Stimulated activated CD4-positive, alpha-beta T cell treated with anti-CD3 and anti-CD28 coated beads, Interleukin-15, amount 100 ng/mL, for 48 hours (primary cell): ENCODE results near the gene ZSCAN5C.
"Not testable (repeated sequence)": the region's sequence is repeated elsewhere in the genome, so short reads cannot be mapped to it uniquely, and the experiment has no call there.

Experiments used
- DNase-seq, 2 donors: peaks; one replicate each; pipeline ENCODE4 v3.0.0-alpha.2; 2020; ENCODE audit warnings: low read depth in 2 of 2

Gene ZSCAN5C

GRCh38 chr19:56191711-56192110, 10.4 kb upstream of the ZSCAN5C start:
- no peak for DNase-seq

GRCh38 chr19:56193981-56194640, 8.0 kb upstream of the ZSCAN5C start:
- DNase-seq, result no peak

GRCh38 chr19:56197646-56198045, 4.4 kb upstream of the ZSCAN5C start, which contains the start of gene ZSCAN5B:
Gene ZSCAN5B (minus strand): TSS chr19:56197783. CDS start chr19:56193052, 4,731 bp downstream.
- not testable (repeated sequence) for DNase-seq

DNA sequence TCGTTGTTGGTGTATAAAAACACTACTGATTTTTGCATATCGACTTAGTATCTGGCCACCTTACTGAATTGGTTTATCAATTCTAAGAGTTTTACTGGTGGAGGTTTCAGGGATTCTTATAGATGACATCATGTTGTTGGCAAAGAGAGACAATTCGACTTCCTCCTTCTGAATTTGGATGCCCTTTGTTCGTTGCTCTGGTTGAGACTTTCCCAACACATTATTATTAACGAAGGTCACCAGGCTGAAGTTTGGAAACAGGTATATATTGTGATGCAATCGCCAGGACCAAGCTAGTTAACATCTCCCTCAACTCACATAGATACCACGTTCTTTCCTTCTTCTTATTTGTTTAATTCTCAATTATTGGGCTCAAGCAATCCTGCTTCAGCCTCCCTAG, 2.4 kb upstream of the ZSCAN5C start:
- DNase-seq, result no peak

DNA sequence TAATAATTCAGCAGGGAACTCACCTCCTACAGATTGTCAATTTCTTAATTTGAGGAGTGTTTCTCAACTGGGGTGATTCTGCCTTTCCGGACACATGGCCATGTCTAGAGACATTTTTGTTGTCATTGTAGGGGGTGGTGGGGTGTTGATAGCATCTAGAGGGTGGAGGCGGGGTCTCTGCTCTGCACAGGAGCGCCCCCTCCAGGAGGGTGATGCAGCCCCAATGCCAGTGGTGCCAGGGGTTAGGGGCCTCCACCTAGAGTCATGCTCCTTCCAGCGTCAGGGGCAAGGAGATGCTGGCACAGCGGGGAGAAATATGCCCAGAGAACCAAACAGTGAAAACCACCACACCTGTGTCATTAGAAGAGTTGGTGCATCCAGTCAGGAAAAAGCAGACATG, 5.5 kb downstream of the ZSCAN5C start:
- DNase-seq, result not testable (repeated sequence)

GRCh38 chr19:56209091-56209490, 7.0 kb downstream of the ZSCAN5C start:
- DNase-seq, result no peak

GRCh38 chr19:56210036-56210435, 8.0 kb downstream of the ZSCAN5C start:
- not testable (repeated sequence) for DNase-seq

DNA sequence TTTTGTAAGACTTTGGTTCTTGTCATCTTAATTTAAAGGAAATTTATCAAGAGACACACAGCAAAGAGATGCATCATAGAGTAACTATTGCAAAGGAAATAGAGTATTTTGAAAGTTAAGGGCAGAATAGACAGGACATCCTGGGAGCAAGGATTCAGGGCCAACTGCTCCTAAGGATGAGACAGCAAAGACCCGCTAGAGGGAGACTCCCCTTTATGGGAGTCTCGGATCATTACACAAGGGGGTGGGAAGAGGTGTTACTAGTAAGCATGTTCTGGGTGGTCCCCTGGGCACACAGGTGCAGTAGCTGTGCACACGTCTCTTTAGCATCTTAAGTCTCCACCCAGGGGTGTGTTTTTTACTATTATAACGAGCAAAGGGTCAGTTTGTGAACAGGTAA, 9.6 kb downstream of the ZSCAN5C start:
- no peak for DNase-seq

- no peak for DNase-seq
Observed at GRCh38 chr19:56217039-56217949, 15.2 kb downstream of the ZSCAN5C start.

- DNase-seq, result no peak
Observed at GRCh38 chr19:56218961-56219360, 16.9 kb downstream of the ZSCAN5C start.

- not testable (repeated sequence) for DNase-seq
Observed at GRCh38 chr19:56221442-56221841, 19.4 kb downstream of the ZSCAN5C start.

DNA sequence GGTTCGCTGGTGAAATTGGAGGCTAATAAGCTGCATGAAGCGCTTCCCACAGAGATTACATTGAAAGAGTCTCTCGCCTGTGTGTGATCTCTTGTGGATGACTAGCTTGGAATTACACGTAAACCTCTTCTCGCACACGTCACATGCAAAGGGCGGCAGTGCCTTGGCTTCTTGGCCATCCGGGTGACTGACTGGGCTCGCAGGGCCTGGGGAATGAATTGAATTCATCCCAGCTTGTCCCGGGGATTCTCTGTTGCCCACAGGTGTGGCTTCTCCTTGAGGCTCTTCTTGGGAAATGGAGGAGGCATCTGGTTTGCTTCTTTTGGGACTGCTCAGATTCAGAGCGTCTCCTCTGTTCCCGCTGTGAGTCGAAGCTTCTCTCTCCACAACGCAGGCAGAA, 19.8 kb downstream of the ZSCAN5C start:
- no peak for DNase-seq

- no peak for DNase-seq
Observed at GRCh38 chr19:56222901-56223300, 20.8 kb downstream of the ZSCAN5C start.

DNA sequence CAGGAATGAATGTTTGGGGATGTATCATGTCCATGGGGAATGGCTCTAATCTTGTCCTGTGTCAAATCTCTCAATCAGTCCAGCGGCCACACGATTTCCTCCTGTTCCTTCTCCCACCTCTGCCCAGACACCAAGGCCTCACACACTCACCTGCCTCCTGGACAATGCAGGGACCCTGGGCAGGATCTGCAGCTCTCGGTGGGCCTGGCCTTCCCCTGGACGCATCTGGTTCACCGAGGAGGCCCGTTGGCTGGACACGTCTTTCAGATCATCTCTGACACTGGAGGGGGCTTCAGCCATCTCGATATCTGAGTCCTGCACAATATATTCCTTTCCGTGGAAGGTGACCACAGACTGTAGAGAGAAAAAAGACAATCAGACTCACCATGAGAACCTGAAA, 21.4 kb downstream of the ZSCAN5C start:
- DNase-seq, result no peak

- no peak for DNase-seq
Observed at GRCh38 chr19:56245121-56245740, 43.2 kb downstream of the ZSCAN5C start.

- not testable (repeated sequence) for DNase-seq
Observed at GRCh38 chr19:56245764-56246163, 43.7 kb downstream of the ZSCAN5C start.

DNA sequence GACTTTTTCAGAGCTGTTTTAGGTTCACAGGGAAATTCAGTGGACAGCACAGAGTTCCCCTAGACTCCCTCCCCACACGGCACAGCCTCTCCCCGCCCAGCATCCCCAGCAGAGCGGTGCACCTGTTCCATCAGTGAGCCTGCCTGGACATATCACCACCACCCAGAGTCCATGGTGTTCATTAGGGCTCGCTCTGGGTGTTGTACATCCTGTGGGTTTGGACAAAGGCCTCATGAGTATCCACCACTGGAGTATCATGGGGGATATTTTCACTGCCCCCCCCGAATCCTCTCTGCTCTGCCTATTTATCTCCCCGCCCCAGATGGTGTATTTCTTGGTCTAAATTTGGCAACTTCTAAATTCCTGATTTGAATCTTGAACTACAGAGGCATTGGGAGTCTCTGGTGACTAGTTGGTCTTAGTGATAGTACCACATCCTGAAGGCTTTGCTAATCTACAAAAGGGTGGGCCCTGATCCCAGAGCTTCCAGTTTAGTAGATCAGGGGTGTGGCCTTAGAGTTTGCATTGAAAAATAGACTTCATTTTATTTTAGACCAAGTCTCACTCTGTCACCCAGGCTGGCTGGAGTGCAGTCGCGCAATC, 46.8 kb downstream of the ZSCAN5C start:
- not testable (repeated sequence) for DNase-seq

GRCh38 chr19:56252699-56253422, 50.8 kb downstream of the ZSCAN5C start:
- peak; percentile 62 to 77 for DNase-seq

- no peak for DNase-seq
Observed at GRCh38 chr19:56253737-56254136, 51.7 kb downstream of the ZSCAN5C start.

DNA sequence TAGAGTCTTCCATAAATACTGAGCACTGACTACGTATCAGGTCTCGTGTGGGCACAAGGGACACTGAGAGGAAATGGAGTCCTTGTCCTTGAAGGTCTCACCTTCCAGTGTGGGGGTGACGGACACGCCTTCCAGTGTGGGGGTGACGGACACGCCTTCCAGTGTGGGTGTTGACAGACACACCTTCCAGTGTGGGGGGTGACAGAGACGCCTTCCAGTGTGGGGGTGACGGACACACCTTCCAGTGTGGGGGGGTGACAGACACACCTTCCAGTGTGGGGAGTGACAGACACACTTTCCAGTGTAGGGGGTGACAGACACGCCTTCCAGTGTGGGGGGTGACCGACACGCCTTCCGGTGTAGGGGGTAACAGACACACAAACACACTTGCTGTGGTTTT, 56.2 kb downstream of the ZSCAN5C start:
- no peak for DNase-seq
